PC-3 (cell line): ENCODE measurements around the gene TEKT5. TPM values are rescaled to one million over a fixed set of nuclear protein-coding genes. Genes with fewer than 3 reads are reported as not detected.

ENCODE experiments used
- ATAC-seq: fragments of 200-7000 bp; cut with Tn5 transposase; 2 replicates; pipeline ENCODE4 v1.9.1; 2020; ENCODE audit warnings: mild to moderate bottlenecking, moderate library complexity
- BruUV-seq: library from RNA; stranded (reverse); fragments of 400-500 nt; replicated peaks from 2 replicates; lab custom pipeline; 2021; lab: Mats Ljungman, UMichigan
- CTCF ChIA-PET: fragments of 300-600 bp; sonication (Branson Sonifier 250); formaldehyde crosslinking; loops from one replicate; lab custom pipeline; 2022; ENCODE audit warnings: antibody characterized with exemption; lab: Charles Lee
- POLR2A ChIA-PET: fragments of 300-600 bp; sonication (Branson Sonifier 250); formaldehyde crosslinking; loops from one replicate; lab custom pipeline; 2022; ENCODE audit warnings: antibody characterized with exemption; ENCODE audit not compliant: unreplicated experiment; lab: Charles Lee
- DNase-seq: peaks from one replicate; pipeline ENCODE4 v3.0.0-alpha.2; 2015
- H2AFZ ChIP-seq: fragments of 300-600 bp; sonication (generic); 2 replicates; pipeline ENCODE4 v1.6.0; 2016; ENCODE audit warnings: antibody characterized with exemption, low read length
- H3F3A ChIP-seq: fragments of 300-600 bp; sonication (generic); one replicate; pipeline ENCODE4 v1.6.0; 2017; ENCODE audit warnings: antibody characterized with exemption, low read length, control low read depth, mild to moderate bottlenecking; ENCODE audit not compliant: unreplicated experiment
- H3K27ac ChIP-seq: fragments of 300-600 bp; sonication (generic); 2 replicates; pipeline ENCODE4 v1.5.1; 2016; ENCODE audit warnings: mild to moderate bottlenecking, low read length
- H3K27me3 ChIP-seq: fragments of 300-600 bp; sonication (generic); 2 replicates; pipeline ENCODE4 v1.6.1; 2016; ENCODE audit warnings: low read length, mixed read lengths
- H3K36me3 ChIP-seq: fragments of 300-600 bp; sonication (generic); 2 replicates; pipeline ENCODE4 v1.6.1; 2016; ENCODE audit warnings: low read depth, mixed run types, low read length, mixed read lengths
- H3K4me1 ChIP-seq: fragments of 300-600 bp; sonication (generic); 2 replicates; pipeline ENCODE4 v1.5.1; 2016; ENCODE audit warnings: low read length; ENCODE audit not compliant: insufficient read depth
- H3K4me2 ChIP-seq: fragments of 300-600 bp; sonication (generic); 2 replicates; pipeline ENCODE4 v1.6.0; 2016; ENCODE audit warnings: low read length
- H3K4me3 ChIP-seq: fragments of 300-600 bp; sonication (generic); 2 replicates; pipeline ENCODE4 v1.5.1; 2016; ENCODE audit warnings: mild to moderate bottlenecking, low read length, mixed read lengths
- H3K79me2 ChIP-seq: fragments of 300-600 bp; sonication (generic); 2 replicates; pipeline ENCODE4 v1.6.1; 2017; ENCODE audit warnings: low read length, mixed read lengths
- H3K9ac ChIP-seq: fragments of 300-600 bp; sonication (generic); 2 replicates; pipeline ENCODE4 v1.6.0; 2016; ENCODE audit warnings: mild to moderate bottlenecking, low read length
- H3K9me2 ChIP-seq: fragments of 300-600 bp; sonication (generic); replicated peaks from 2 replicates; pipeline ENCODE4 v1.6.1; 2016; ENCODE audit warnings: mixed run types, low read length, mixed read lengths
- H3K9me3 ChIP-seq: fragments of 300-600 bp; sonication (generic); 2 replicates; pipeline ENCODE4 v1.6.1; 2016; ENCODE audit warnings: low read length, mixed read lengths
- H4K20me1 ChIP-seq: fragments of 300-600 bp; sonication (generic); 2 replicates; pipeline ENCODE4 v1.6.1; 2016; ENCODE audit warnings: low read length, mixed read lengths
- EZH2 ChIP-seq: fragments of 300-600 bp; sonication (generic); IDR thresholded peaks from one replicate; pipeline ENCODE4 v1.6.1; 2017; ENCODE audit warnings: antibody characterized with exemption, mild to moderate bottlenecking, low read length; ENCODE audit not compliant: unreplicated experiment
- EZH2phosphoT487 ChIP-seq: fragments of 300-600 bp; sonication (generic); IDR thresholded peaks from 2 replicates; pipeline ENCODE4 v1.6.1; 2018; ENCODE audit warnings: mild to moderate bottlenecking, antibody characterized with exemption, low read length, borderline replicate concordance
- intact Hi-C: fragments of 100-400 bp; cut with micrococcal nuclease; formaldehyde crosslinking; loops from 2 replicates; pipeline ENCODE4 v1.9.0; 2023
- total RNA-seq: library from RNA; depleted of rRNA; stranded (reverse); fragments of >200 nt; gene quantifications from 2 replicates; pipeline ENCODE4 v1.2.3, GENCODE V29; 2014
- TF ChIP-seq, protein P1 (sequence below): fragments of 300-600 bp; sonication (generic); conservative IDR thresholded peaks from 2 replicates; pipeline ENCODE4 v1.5.1; 2017; ENCODE audit warnings: antibody characterized with exemption, low read depth, mild to moderate bottlenecking, low read length

TEKT5 gene
- total RNA-seq, 1 experiment from 2014 or later: not detected

DNA sequence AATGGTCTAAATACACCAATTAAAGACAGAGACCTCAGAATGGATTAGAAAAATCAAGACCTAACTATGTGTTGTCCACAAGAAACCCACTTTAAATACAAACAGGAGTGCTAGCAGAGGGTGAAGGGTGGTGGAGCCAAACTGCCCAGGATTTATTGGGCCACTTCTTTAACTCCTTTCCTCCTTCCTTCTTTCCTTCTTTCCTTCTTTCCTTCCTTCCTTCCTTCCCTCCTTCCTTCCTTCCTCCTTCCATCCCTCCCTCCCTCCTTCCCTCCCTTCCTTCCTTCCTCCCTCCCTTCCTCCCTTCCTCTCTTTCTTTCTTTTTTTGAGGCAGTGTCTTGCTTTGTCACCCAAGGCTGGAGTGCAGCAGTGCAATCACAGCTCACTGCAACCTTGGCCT is 80.0 kb downstream of the TEKT5 start:
- intact Hi-C loops: no loop called here
- Histone ChIP-seq H3F3A (no peaks in the 10 kb centered on the region), H3K4me3 (no peak overlapping the region), H3K9me3 (no peaks in the 10 kb centered on the region), H3K79me2 (no peaks in the 10 kb centered on the region), H3K4me1 (peaks cover 18% of the 10 kb centered on the region), H2AFZ (no peak overlapping the region), H3K27ac (no peak overlapping the region), H4K20me1 (no peaks in the 10 kb centered on the region), H3K9me2 (no peaks in the 10 kb centered on the region), H3K27me3 (no peaks in the 10 kb centered on the region), H3K9ac (no peak overlapping the region), H3K4me2 (no peak overlapping the region), H3K36me3 (no peaks in the 10 kb centered on the region)
- no peak for DNase-seq
- ATAC-seq: no peak
- POLR2A ChIA-PET: no interaction called here
- TF ChIP-seq EZH2 (no peak), EZH2phosphoT487 (no peak)
- TF ChIP-seq, protein P1, sequence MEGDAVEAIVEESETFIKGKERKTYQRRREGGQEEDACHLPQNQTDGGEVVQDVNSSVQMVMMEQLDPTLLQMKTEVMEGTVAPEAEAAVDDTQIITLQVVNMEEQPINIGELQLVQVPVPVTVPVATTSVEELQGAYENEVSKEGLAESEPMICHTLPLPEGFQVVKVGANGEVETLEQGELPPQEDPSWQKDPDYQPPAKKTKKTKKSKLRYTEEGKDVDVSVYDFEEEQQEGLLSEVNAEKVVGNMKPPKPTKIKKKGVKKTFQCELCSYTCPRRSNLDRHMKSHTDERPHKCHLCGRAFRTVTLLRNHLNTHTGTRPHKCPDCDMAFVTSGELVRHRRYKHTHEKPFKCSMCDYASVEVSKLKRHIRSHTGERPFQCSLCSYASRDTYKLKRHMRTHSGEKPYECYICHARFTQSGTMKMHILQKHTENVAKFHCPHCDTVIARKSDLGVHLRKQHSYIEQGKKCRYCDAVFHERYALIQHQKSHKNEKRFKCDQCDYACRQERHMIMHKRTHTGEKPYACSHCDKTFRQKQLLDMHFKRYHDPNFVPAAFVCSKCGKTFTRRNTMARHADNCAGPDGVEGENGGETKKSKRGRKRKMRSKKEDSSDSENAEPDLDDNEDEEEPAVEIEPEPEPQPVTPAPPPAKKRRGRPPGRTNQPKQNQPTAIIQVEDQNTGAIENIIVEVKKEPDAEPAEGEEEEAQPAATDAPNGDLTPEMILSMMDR: no peak
- BruUV-seq: no TSS peak
- CTCF ChIA-PET: no interaction called here

DNA sequence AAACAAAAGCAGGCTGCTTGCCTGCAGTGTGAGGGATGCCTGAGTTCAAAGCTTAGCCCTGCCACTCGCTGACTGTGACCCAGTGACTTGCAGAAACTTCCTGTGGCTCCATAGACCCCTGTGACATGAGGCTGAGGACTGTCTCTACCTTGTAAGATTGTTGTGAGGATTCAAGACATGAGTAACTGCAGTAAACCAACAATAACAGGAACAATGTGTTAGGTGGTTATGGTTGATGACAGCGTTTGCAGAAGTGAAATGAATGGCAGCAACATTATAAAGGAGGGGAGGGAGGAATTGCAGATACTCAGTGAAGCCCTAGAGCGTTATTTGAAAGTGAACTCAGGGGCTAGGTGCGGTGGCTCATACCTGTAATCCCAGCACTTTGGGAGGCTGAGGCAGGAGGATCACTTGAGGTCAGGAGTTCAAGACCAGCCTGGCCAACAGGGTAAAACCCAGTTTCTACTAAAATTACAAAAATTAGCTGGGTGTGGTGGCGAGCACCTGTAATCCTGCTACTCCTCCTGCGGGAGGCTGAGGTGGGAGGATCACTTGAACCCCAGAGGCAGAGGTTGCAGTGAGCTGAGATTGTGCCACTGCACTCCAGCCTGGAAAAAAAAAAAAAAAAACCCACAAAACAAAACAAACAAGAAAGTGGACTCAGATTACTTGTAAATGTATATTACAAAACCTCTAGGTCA is 80.8 kb downstream of the TEKT5 start:
- H3K4me1 ChIP-seq: peaks cover 23% of the 10 kb centered on the region
- intact Hi-C loops: no loop called here
- no peak overlapping the region for H3K4me2 ChIP-seq
- no peaks in the 10 kb centered on the region for H3K9me3 ChIP-seq
- H3K9ac ChIP-seq: no peak overlapping the region
- BruUV-seq: no TSS peak
- DNase-seq (no peak), ATAC-seq (no peak)
- H3K79me2 ChIP-seq: no peaks in the 10 kb centered on the region
- POLR2A ChIA-PET: no interaction called here
- H3K36me3 ChIP-seq: no peaks in the 10 kb centered on the region
- no peaks in the 10 kb centered on the region for H3F3A ChIP-seq
- no peak overlapping the region for H2AFZ ChIP-seq
- no peaks in the 10 kb centered on the region for H4K20me1 ChIP-seq
- CTCF ChIA-PET: no interaction called here
- no peaks in the 10 kb centered on the region for H3K27me3 ChIP-seq
- no peaks in the 10 kb centered on the region for H3K9me2 ChIP-seq
- TF ChIP-seq, protein P1: no peak
- TF ChIP-seq EZH2phosphoT487: no peak
- TF ChIP-seq EZH2: no peak
- no peak overlapping the region for H3K4me3 ChIP-seq
- no peak overlapping the region for H3K27ac ChIP-seq

DNA sequence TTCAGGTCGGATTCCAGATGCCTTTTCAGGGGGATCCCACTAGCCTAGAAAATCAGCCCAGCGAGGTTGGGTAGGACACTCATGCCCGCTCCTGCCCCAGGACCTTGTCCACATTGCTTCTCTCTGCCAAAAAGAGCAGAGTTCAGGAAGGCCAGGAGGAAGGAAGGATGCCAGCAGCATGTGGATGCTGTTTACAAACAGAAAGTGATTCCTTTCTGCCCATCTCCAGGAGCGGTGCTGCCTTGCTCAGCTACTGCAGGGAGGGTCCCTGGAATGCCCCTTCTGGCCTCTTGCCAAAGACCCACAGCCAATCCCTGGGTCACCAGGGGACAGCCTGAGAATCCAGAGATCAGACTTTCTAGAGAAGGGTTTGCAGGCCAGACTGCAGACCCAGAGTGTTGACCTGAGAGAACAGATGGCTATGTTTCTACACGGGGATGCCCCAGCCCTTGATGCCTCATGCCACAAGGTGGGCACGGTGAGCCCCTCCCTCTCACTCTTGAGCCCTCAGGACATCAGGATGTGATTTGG is 82.0 kb downstream of the TEKT5 start:
- CTCF ChIA-PET: no interaction called here

More for the DNA sequence above, 82.0 kb downstream of the TEKT5 start:
- H3K4me2 ChIP-seq: no peak overlapping the region
- no peak for TF ChIP-seq EZH2
- TF ChIP-seq EZH2phosphoT487: no peak
- TF ChIP-seq, protein P1: no peak
- no peaks in the 10 kb centered on the region for H3K79me2 ChIP-seq
- no peak overlapping the region for H3K4me3 ChIP-seq
- ATAC-seq (no peak), DNase-seq (no peak)
- H3F3A ChIP-seq: no peaks in the 10 kb centered on the region
- no peaks in the 10 kb centered on the region for H3K9me3 ChIP-seq
- H2AFZ ChIP-seq: no peak overlapping the region
- no peaks in the 10 kb centered on the region for H3K36me3 ChIP-seq
- H3K9me2 ChIP-seq: no peaks in the 10 kb centered on the region
- H3K27ac ChIP-seq: no peak overlapping the region
- H4K20me1 ChIP-seq: no peaks in the 10 kb centered on the region
- intact Hi-C loops: no loop called here
- no peaks in the 10 kb centered on the region for H3K27me3 ChIP-seq
- no peak overlapping the region for H3K9ac ChIP-seq
- BruUV-seq: no TSS peak
- H3K4me1 ChIP-seq: peaks cover 23% of the 10 kb centered on the region
- POLR2A ChIA-PET: no interaction called here
